Stimulated activated CD4-positive, alpha-beta T cell treated with anti-CD3 and anti-CD28 coated beads, Interleukin-4, amount 100 ng/mL, for 1 hour (primary cell): ENCODE results near the gene SMARCA4.
"Not testable (repeated sequence)": the region's sequence is repeated elsewhere in the genome, so short reads cannot be mapped to it uniquely, and the experiment has no call there.

ENCODE experiments used
- DNase-seq: peaks from one replicate; pipeline ENCODE4 v3.0.0-alpha.2; 2020

Gene SMARCA4

GRCh38 chr19:10929402-10929794 lies 31.4 kb upstream of the SMARCA4 start:
- DNase-seq, result no peak

- DNase-seq, result no peak
These were observed 25.3 kb upstream of the SMARCA4 start for GRCh38 chr19:10935371-10936059.

DNA sequence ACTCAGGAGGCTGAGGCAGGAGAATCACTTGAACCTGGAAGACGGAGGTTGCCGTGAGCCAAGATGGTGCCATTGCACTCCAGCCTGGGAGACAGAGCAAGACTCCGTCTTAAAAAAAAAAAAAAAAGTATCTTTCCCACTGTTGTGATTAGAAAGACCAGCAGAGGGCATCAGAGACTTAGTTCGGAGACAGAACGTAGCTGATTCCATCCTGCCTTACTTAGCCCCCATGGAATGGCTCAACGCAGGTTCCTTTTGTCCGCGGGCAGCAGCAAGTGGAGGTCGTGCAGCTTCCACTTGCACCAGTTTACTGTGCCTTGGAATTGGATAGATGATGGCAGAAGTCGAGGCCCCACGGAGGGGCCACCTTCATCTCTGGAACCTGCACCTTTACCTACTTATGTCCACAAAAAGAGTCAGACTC lies 24.2 kb upstream of the SMARCA4 start:
- DNase-seq, result no peak

DNA sequence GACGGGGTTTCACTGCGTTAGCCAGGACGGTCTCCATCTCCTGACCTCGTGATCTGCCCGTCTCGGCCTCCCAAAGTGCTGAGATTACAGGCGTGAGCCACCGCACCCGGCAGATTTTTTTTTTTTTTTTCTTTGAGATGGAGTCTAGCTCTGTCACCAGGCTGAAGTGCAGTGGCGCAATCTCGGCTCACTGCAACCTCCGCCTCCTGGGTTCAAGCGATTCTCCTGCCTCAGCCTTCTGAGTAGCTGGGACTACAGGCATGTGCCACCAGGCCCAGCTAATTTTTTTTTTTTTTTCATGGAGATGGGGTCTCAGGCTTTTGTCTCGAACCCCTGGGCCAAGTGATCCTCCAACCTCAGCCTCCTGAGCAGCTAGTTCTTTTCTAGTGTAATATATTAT lies 19.2 kb upstream of the SMARCA4 start:
- not testable (repeated sequence) for DNase-seq

- DNase-seq, result not testable (repeated sequence)
These were observed 17.4 kb upstream of the SMARCA4 start for GRCh38 chr19:10943412-10943811.

DNA sequence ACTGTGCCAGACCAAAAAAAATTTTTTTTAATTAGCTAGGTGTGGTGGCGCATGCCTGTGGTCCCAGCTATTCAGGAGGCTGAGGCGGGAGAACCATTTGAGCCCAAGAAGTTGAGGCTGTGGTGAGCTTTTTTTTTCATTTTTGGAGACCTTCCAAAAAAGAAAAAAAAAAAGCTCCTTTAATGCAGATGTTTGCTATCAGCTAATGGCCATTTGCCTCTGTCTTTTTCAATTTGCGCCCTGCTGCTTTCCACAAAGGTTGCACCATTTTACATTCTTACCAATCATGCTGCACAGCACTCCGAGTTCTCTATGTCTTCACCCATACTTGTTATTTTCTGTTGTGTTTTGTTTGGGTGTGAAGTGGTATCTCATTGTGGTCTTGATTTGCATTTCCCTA lies 15.6 kb upstream of the SMARCA4 start:
- DNase-seq, result no peak

GRCh38 chr19:10946958-10947657 lies 13.7 kb upstream of the SMARCA4 start:
- no peak for DNase-seq

GRCh38 chr19:10952809-10953208 lies 8.0 kb upstream of the SMARCA4 start:
- no peak for DNase-seq

DNA sequence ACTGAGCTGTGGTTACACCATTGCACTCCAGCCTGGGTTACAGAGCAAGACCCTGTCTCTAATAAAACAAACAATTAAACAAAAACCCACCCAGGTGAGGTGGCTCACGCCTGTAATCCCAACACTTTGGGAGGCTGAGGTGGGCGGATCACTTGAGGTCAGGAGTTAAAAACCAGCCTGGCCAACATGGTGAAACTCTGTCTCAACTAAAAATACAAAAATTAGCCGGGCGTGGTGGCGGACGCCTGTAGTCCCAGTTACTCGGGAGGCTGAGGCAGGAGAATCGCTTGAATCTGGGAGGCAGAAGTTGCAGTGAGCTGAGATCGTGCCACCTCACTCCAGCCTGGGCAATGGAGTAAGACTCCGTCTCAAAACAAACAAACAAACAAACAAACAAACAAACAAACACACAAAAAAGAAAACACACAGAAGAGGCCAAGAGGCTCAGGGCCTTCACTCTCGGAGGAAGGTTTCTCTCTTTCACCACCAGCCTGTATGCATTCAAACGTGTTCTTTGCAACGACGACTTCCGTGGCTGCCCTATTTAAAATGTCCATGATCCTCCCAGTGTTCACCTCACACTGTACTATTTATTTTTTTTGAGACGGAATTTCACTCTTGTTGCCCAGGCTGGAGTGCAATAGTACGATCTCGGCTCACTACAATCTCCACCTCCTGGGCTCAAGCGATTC lies 1.4 kb upstream of the SMARCA4 start:
- not testable (repeated sequence) for DNase-seq

DNA sequence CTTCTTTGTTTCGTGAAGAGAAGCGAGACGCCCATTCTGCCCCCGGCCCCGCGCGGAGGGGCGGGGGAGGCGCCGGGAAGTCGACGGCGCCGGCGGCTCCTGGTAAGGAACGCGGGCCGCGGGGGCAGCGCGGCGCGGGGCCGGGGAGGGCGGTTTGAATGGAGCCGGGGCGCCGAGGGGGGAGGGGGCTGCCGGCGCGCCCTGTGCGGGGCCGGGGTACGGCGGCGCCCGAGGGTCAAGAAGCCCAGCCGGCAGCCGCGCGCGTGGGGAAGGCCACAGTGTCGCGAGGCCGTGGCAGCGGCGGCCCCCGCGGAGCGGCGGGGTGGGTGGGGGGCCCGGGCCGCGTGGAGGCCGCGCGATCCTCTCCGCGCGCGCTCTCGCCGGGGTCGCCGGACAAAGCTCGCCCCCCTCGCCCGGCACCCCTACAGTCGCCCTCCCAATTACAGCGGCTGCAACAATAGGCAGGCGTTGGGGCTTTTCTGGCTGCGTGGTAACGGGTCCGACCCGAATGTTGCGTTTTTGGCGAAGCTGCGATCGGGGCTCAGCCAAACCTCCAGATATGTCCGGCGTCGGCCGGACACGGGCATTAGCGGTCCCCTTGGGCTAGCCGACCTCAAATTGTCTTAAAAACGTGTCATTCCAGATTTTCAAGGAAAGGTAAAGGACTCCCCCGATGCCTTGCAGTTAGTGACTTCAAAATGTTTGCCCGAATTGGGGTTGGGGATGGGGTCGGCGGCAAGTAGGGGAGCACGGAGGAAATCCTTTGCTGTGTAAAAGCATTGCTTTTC lies 437 bp downstream of the SMARCA4 start:
- DNase-seq, result no peak

DNA sequence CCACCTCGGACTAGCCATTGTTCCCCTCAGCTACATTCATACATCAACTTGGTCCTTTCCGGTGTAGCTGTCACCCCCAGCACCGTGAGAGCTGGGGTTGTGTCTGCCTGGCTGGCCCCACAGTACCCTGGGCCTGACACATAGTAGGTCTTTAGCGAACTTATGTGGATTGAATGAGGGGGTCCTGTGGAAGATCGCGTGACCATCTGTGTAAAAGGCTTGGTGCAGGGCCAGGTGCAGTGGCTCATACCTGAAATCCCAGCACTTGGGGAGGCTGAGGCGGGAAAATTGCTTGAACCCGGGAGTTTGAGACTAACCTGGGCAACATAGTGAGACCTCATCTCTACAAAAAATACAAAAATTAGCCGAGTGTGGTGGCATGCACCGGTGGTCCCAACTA lies 2.0 kb downstream of the SMARCA4 start:
- DNase-seq, result no peak

DNA sequence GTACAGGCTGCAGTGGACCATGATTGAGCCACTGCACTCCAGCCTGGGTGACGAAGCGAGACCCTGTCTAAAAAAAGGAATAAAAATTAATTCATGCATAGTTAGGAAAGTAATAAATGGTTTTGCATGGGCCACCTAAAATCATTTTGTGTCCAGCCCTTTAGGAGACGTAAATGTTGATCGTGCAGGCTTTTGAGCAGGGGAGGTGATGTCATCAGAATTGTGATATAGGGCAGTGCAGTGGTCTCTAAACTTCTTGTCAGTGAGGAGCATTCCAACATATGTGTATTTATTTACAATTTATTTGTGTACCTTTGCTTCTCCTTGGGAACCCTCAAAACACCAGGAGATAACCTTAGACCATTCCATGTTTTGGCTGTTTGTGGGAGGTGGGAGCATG lies 3.0 kb downstream of the SMARCA4 start:
- no peak for DNase-seq

- no peak for DNase-seq
These were observed 4.1 kb downstream of the SMARCA4 start for GRCh38 chr19:10964903-10965302.

- DNase-seq, result no peak
These were observed 4.6 kb downstream of the SMARCA4 start for GRCh38 chr19:10965398-10965797.

DNA sequence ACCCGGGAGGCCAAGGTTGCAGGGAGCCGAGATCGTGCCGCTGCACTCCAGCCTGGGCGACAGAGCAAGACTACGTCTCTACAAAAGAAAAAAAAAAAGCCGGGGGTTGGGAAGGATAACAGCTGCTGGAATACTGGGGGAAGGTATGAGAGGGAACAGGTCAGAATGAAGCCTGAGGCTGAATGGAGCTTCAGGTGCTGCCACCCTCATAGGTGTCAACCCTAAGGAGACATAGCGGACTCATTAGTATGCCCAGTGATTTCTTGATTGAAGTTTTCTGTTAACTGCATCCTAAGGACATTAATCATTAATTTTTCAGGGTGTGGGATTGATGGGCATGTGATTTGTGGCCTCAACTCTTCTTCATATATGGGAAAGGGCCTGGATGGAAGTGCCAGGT lies 6.0 kb downstream of the SMARCA4 start:
- no peak for DNase-seq

DNA sequence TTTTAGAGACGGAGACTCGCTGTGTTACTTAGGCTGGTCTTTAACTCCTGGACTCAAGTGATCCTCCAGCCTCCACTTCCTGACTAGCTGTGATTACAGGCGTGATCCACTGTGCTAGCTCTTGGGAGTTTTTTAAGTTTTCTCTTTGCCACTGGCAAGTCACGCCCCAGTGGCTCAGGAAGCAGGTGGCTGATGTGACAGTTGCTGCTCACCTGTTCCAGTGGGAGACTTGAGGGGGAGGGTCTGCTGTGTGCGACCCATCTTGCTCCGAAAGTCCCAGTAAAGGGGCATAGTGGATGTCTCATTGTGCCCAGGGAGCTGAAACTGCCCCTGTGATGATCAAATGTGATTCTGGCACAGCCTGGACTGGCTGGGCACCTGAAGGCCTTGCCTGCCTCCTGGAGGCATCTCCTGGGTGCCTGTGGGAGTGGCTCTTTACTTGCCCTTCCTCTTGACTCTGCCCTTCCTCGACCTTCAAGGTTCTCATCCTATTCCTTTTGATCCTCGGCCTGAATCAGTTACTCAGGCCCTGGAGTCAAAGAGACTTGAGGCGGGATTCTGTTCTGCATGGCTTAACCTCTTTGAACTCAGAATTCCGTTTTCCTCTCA lies 7.8 kb downstream of the SMARCA4 start:
- no peak for DNase-seq

- DNase-seq, result no peak
These were observed 10.4 kb downstream of the SMARCA4 start for GRCh38 chr19:10971107-10971726.

GRCh38 chr19:10975374-10976130 lies 14.7 kb downstream of the SMARCA4 start:
- DNase-seq, result no peak

GRCh38 chr19:10976131-10976892 lies 15.5 kb downstream of the SMARCA4 start:
- DNase-seq, result no peak

- DNase-seq, result no peak
These were observed 16.9 kb downstream of the SMARCA4 start for GRCh38 chr19:10977742-10978092.

DNA sequence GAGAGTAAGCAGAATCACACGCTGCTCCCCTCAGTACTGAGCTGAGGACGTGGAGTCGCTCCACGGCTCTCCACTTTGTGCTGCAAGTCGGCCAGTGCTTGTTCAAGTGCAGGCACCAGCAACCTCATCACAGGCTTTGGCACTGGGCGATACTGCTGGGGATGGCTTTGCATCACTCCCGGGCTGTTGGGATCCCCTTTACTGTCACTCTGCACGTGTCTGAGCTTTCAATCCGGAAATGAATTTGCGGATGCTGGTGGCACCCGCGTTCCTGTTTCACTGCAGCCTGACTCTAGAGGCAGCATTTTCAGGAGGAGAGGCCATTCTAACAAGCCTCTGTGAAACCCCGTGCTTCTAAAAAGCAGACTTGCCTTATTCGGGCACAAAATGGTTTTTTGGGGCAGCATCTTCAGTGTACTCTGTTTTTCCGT lies 19.1 kb downstream of the SMARCA4 start:
- no peak for DNase-seq
